NCI-H748 treated with DMSO at 0.1 percent for 48 hours (cell line): Measurements from ENCODE around the gene GLA.
A peak's percentile ranks its signal among the peaks of the same experiment; 100 is the strongest.

Experiments used
- DNase-seq: peaks from one replicate; lab custom pipeline; 2025; lab: John Stamatoyannopoulos, UW

GLA gene

GRCh38 chrX:101397779-101398178, 9.9 kb downstream of the GLA start:
- DNase-seq: no peak

DNA sequence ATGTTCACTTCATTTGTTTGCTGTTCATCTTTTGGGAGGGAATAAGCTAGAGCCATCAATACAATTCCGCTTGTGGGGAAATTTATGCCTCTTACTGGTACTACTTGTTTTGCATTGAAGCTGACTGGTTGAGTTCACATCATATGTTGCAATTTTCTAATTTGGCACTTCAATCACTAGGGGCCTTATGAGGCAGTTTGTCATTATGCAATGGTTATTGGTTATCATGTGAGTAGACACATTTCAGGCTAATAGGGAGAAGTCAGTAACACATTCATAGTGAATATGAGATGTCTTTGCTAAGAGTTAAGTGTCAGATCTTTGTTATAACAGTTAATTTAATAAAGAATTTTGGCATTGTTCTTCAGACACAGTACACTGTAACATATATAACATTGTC, 11.9 kb downstream of the GLA start:
- DNase-seq: no peak

DNA sequence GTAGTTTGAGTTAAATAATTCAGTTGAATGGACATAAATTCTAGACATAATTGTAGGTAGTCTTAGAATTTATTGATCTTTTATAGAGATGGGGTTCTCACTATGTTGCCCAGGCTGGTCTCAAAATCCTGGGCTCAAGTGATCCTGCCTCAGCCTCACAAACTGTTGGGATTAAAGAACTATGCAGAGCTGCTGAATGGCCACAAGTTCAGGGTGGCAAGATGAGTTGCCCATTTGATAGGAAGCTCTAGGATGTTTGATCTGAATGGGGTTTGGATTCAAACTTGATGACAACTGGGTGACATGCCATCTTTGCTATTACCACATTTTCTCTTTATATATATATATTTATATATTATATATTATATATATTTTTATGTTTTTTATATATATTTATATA, 13.4 kb downstream of the GLA start:
- no peak for DNase-seq

DNA sequence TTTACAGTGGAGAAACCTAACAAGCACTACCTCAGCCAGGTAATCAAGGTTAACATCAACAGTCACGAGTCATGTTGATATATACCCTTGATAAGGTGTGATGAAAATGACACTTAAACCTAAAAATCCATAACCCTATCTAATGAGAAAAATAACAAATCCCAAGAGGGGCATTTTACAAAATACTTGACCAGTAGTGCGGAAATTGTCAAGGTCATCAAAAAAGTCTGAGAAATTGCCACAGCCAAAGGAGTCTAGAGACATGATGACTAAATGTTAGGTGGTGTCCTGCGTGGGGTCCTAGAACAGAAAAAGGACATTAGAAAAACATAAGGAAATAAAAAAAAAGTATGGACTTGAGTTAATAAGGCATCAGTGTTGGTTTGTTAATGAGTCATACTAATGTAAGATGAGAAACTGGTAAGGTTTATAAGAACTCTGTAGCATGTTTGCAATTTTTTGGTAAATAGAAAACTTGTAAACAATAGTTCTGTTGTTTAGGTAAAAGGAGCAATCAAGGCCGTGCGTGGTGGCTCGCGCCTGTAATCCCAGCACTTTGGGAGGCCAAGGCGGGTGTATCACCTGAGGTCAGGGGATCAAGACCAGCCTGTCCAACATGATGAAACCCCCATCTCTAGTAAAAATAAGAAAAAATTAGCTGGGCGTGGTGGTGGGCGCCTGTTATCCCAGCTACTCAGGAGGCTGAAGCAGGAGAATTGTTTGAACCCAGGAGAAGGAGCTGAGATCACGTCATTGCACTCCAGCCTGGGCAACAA, 14.0 kb downstream of the GLA start:
- DNase-seq: no peak

- DNase-seq: no peak
These were observed 15.9 kb downstream of the GLA start for GRCh38 chrX:101391831-101392230.

DNA sequence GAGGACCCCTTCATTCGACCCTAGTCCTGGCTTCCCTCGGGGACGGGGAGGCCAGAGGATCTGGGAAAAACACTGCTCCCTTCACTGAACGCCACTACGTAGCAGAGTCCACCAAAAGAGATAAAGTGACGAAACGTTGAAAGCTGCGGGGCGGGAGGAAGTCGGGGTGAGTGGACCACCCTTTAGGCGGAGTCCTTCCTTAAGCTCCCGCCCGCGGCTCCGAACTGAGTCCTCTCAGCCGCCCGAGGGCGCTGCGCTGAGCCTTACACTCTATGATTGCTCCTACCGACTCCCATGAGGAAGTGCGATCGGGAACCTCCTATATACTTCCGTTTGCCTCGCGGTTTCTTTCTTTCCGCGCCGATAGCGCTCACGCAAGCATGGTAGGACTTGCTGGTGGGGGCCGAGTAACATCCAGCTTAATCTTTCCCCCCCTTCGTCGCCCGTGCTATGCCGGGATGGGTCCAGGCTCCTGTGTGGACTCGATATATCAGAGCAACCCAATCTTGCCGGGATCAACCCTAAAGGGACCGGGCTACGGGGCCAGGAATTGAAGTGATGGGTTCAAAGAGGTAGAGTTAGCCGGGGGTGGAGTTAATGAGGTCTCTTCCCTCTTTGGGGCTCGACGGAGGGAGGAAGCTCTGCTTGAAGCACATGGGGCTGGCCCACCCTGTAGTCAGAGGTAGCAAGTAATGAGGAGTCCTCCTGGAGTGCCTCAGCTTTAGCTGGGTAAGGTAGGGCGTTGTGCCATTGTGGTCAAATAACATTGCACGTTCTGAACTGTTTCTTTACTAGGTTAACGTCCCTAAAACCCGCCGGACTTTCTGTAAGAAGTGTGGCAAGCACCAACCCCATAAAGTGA, 16.8 kb downstream of the GLA start, which contains the start of gene RPL36A:
Gene RPL36A (plus strand): TSS at position 348 of the 862 bp plus-strand sequence. CDS start 33 bp downstream, at position 381.
- DNase-seq: peak; percentile 78

GRCh38 chrX:101388604-101389003, 19.1 kb downstream of the GLA start:
- DNase-seq: no peak

DNA sequence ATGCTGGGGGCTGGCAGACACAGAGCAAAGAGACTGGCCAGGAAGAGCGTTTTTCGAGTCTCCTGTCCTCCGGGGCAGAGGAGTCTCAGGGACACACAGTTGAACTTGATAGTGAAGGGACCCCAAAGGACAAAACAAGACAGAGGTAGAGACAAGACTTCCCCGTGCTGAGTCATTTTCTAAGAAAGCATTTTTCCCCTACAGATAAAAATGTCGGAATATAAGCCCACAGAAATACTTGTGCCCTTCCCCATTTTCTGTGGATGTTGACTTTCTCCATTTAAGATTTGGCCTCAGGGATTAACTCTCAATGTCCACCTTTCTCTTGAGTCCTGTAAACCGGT, 21.2 kb downstream of the GLA start:
- no peak for DNase-seq

GRCh38 chrX:101385795-101386541, 21.8 kb downstream of the GLA start, which contains the start of gene BTK:
Gene BTK, minus strand, starts transcription at chrX:101386191. Its CDS starts 10,907 bp downstream, at chrX:101375284.
- DNase-seq: no peak

GRCh38 chrX:101385026-101385684, 22.6 kb downstream of the GLA start:
- no peak for DNase-seq

DNA sequence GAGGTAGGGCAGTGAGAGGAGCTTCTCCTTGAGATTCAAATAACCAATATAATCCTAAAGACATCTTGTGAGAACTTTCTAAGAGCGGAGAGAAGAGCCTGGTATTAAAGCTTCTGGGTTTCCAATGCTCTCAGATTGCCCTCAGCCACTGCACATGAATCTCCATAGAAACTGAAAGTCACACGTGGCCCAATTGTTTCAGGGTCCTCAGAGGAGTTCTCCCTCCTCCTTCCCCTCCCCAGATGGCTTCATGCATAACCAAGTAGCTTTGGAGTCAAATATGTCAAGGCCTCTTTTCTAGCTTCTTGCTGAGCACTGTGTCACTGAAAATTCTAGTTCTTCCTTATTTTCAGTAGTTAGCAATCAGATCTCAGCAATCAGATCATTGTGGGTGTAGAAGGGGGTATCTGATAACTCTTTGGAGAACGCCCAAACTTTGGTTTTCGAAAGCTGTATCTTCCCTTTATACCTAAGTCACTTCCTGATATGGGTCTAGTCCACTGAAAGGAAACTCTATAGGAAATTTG, 24.0 kb downstream of the GLA start:
- no peak for DNase-seq

- no peak for DNase-seq
These were observed 30.2 kb downstream of the GLA start for GRCh38 chrX:101377547-101377946.

- DNase-seq: no peak
These were observed 36.7 kb downstream of the GLA start for GRCh38 chrX:101370888-101371504.

DNA sequence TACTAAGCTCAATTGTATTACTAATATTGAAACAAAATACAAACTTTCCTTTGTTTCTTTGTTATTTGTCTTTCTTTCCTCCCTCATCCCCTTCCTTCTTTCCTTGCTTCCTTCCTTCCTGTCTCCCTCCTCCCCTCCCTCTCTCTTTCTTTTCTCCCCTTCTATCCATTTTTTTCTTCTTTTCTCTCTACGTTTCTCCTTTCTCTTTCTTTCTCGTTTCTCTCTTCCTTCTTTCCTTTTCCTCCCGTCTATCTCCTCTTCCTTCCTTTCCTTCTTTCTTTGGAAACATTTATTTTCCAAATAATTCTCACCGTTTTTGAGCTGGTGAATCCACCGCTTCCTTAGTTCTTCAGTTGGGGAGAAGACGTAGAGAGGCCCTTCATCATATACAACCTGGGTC, 38.0 kb downstream of the GLA start:
- DNase-seq: no peak

- no peak for DNase-seq
These were observed 38.9 kb downstream of the GLA start for GRCh38 chrX:101368800-101369199.

GRCh38 chrX:101365301-101365795, 42.4 kb downstream of the GLA start:
- no peak for DNase-seq

DNA sequence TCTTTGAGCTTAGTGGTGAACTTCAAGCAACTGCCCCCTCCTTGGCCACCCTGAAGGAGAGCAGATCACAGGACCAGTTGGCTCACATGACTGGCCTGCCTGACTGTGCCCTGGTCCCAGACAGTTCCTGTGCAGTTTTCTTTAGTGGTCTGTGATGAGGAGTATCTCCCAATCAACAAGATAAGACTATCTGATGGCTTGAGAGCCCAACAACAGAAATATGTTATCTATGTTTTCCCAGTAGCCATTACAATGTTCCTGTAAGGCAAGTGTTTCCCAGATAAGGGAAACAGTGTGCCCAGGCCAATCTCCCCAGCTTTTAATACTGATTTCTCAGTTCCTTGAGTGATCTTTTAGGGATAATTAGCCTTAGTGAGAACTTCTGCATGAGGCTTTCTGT, 45.0 kb downstream of the GLA start:
- no peak for DNase-seq

DNA sequence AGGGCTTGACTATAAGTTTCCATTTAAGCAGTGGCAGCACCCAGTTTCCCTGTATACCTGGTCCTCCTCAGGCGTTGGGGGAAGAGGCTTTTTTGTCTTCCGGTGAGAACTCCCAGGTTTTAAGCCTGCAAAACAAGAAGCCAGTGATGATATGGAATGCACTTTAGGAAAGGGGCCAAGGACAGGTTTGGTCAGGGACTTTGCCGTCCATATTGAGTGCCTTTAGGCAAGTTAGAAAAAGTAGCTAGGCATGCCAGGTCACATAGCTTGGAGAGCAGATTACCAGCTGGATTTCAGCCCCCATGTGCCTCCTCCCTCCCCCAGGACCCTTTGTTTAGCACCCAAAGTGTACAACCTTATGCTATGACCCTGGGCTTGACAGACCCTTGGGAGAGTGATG, 45.6 kb downstream of the GLA start:
- DNase-seq: no peak

GRCh38 chrX:101360390-101360789, 47.3 kb downstream of the GLA start:
- no peak for DNase-seq

GRCh38 chrX:101359966-101360365, 47.8 kb downstream of the GLA start:
- no peak for DNase-seq
